Measurements from ENCODE around the gene SUSD6. TPM values are rescaled to one million over a fixed set of nuclear protein-coding genes. Genes with fewer than 3 reads are reported as not detected.

The SUSD6 gene
- total RNA-seq, 4 donors from 2014 or later: 33.8 to 125 (median 113) TPM

GRCh38 chr14:69684461-69685217 is 73.2 kb downstream of the SUSD6 start:
- DNase-seq: no peak
- no peaks in the 10 kb centered on the region for H3K36me3 ChIP-seq
- H3K4me3 ChIP-seq: no peak overlapping the region
- H3K9me3 ChIP-seq: no peaks in the 10 kb centered on the region
- H3K27me3 ChIP-seq: no peaks in the 10 kb centered on the region
- H3K4me1 ChIP-seq: peaks cover 0 to 40% (median 25%) of the 10 kb centered on the region in 4 donors
- H3K27ac ChIP-seq: peak overlapping the region in 3 of 4 donors; percentile 27 to 59 (median 55)
- TF ChIP-seq CTCF (IDR thresholded peaks at IDR 0.05) (no peak), POLR2A (IDR thresholded peaks at IDR 0.05) (no peak)

GRCh38 chr14:69685218-69685616 is 73.8 kb downstream of the SUSD6 start:
- peaks cover 0 to 40% (median 25%) of the 10 kb centered on the region in 4 donors for H3K4me1 ChIP-seq
- peak overlapping the region in 3 of 4 donors; percentile 27 to 59 (median 55) for H3K27ac ChIP-seq

GRCh38 chr14:69685716-69686115 is 74.3 kb downstream of the SUSD6 start:
- no peak overlapping the region for H3K4me3 ChIP-seq
- peaks cover 0 to 40% (median 25%) of the 10 kb centered on the region in 4 donors for H3K4me1 ChIP-seq
- DNase-seq: peak; percentile 44 to 78 (median 67)
- H3K27ac ChIP-seq: peak overlapping the region in 3 of 4 donors; percentile 27 to 59 (median 55)
- no peaks in the 10 kb centered on the region for H3K9me3 ChIP-seq
- TF ChIP-seq POLR2A (IDR thresholded peaks at IDR 0.05): no peak
- no peak for TF ChIP-seq CTCF (IDR thresholded peaks at IDR 0.05)
- H3K36me3 ChIP-seq: no peaks in the 10 kb centered on the region
- no peaks in the 10 kb centered on the region for H3K27me3 ChIP-seq

More at GRCh38 chr14:69685218-69685616, 73.8 kb downstream of the SUSD6 start:
- Histone ChIP-seq H3K9me3 (no peaks in the 10 kb centered on the region), H3K27me3 (no peaks in the 10 kb centered on the region), H3K36me3 (no peaks in the 10 kb centered on the region), H3K4me3 (no peak overlapping the region)
- TF ChIP-seq POLR2A (IDR thresholded peaks at IDR 0.05) (no peak), CTCF (IDR thresholded peaks at IDR 0.05) (no peak)
- DNase-seq: no peak

GRCh38 chr14:69687606-69688298 is 76.4 kb downstream of the SUSD6 start:
- Histone ChIP-seq H3K4me1 (peaks cover 1 to 41% (median 25%) of the 10 kb centered on the region in 4 donors), H3K4me3 (no peak overlapping the region), H3K36me3 (no peaks in the 10 kb centered on the region), H3K9me3 (no peaks in the 10 kb centered on the region), H3K27ac (no peak overlapping the region), H3K27me3 (no peaks in the 10 kb centered on the region)
- no peak for TF ChIP-seq CTCF (IDR thresholded peaks at IDR 0.05)
- no peak for TF ChIP-seq POLR2A (IDR thresholded peaks at IDR 0.05)
- DNase-seq: no peak

- Histone ChIP-seq H3K27ac (no peak overlapping the region), H3K4me1 (peaks cover 6 to 43% (median 27%) of the 10 kb centered on the region in 4 donors), H3K36me3 (no peaks in the 10 kb centered on the region), H3K9me3 (no peaks in the 10 kb centered on the region), H3K4me3 (no peak overlapping the region), H3K27me3 (no peaks in the 10 kb centered on the region)
- TF ChIP-seq CTCF (IDR thresholded peaks at IDR 0.05): no peak
- TF ChIP-seq POLR2A (IDR thresholded peaks at IDR 0.05): no peak
- DNase-seq: no peak
These were observed 76.9 kb downstream of the SUSD6 start for GRCh38 chr14:69688299-69688649.
